Measurements from ENCODE around the gene CSGALNACT2. TPM values are rescaled to one million over a fixed set of nuclear protein-coding genes. Genes with fewer than 3 reads are reported as not detected.

The CSGALNACT2 gene
- total and polyA plus RNA-seq, 2 of the 13 experiments (the other 11 are each of a cell fraction or from before 2014, with no cell fraction given), result 3.3 to 7.1 TPM

GRCh38 chr10:43226851-43227845, 88.9 kb downstream of the CSGALNACT2 start:
- Histone ChIP-seq H3K9me3 (ENCODE audit: low read length) (no peaks in the 10 kb centered on the region), H2AFZ (ENCODE audit: low read length) (no peak overlapping the region), H3K27ac (ENCODE audit: extremely low read length, insufficient read depth, low read length) (no peak overlapping the region), H3K36me3 (replicated peaks in 1 of 2; ENCODE audit: control insufficient read depth in 1 of 2, insufficient read depth in 2 of 2, low read length in 2 of 2) (no peaks in the 10 kb centered on the region), H4K20me1 (ENCODE audit: insufficient read depth, low read length) (no peaks in the 10 kb centered on the region), H3K4me1 (ENCODE audit: insufficient read depth, low read length) (no peaks in the 10 kb centered on the region), H3K9ac (ENCODE audit: insufficient read depth, low read depth, low read length) (no peak overlapping the region), H3K4me3 (replicated peaks in 1 of 3; ENCODE audit: insufficient read depth in 1 of 3, low read depth in 2 of 3, low read length in 3 of 3) (no peak overlapping the region), H3K27me3 (ENCODE audit: control insufficient read depth in 1 of 2, insufficient read depth in 2 of 2, low read length in 2 of 2) (peaks cover 11 to 50% of the 10 kb centered on the region in 2 experiments; a peak in 4 of 5 replicates), H3K79me2 (ENCODE audit: insufficient read depth, low read length) (no peaks in the 10 kb centered on the region), H3K4me2 (ENCODE audit: low read depth, low read length) (no peak overlapping the region)
- TF ChIP-seq RFX3 (CRISPR knock-in tag; IDR thresholded peaks at IDR 0.05) (no peak), ZNF75D (CRISPR knock-in tag; IDR thresholded peaks at IDR 0.05; ENCODE audit: borderline replicate concordance) (no peak), EED (CRISPR knock-in tag; IDR thresholded peaks at IDR 0.05) (no peak), LRRFIP1 (CRISPR knock-in tag; conservative IDR thresholded peaks at IDR 0.05) (no peak), ZNF180 (CRISPR knock-in tag; IDR thresholded peaks at IDR 0.05; ENCODE audit: borderline replicate concordance, low read depth) (no peak), ZNF615 (CRISPR knock-in tag; IDR thresholded peaks at IDR 0.05; ENCODE audit: borderline replicate concordance) (no peak), ISL2 (CRISPR knock-in tag; IDR thresholded peaks at IDR 0.05) (no peak), ZNF383 (CRISPR knock-in tag; IDR thresholded peaks at IDR 0.05; ENCODE audit: borderline replicate concordance) (no peak), ZNF225 (CRISPR knock-in tag; IDR thresholded peaks at IDR 0.05) (no peak), ZNF816 (CRISPR knock-in tag; IDR thresholded peaks at IDR 0.05; ENCODE audit: borderline replicate concordance) (no peak), ZNF724P (CRISPR knock-in tag; IDR thresholded peaks at IDR 0.05; ENCODE audit: borderline replicate concordance) (no peak), ETS1 (CRISPR knock-in tag; IDR thresholded peaks at IDR 0.05) (no peak), DNMT3B (CRISPR knock-in tag; conservative IDR thresholded peaks at IDR 0.05) (no peak)
- TF ChIP-seq, protein P1, sequence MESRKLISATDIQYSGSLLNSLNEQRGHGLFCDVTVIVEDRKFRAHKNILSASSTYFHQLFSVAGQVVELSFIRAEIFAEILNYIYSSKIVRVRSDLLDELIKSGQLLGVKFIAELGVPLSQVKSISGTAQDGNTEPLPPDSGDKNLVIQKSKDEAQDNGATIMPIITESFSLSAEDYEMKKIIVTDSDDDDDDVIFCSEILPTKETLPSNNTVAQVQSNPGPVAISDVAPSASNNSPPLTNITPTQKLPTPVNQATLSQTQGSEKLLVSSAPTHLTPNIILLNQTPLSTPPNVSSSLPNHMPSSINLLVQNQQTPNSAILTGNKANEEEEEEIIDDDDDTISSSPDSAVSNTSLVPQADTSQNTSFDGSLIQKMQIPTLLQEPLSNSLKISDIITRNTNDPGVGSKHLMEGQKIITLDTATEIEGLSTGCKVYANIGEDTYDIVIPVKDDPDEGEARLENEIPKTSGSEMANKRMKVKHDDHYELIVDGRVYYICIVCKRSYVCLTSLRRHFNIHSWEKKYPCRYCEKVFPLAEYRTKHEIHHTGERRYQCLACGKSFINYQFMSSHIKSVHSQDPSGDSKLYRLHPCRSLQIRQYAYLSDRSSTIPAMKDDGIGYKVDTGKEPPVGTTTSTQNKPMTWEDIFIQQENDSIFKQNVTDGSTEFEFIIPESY (CRISPR knock-in tag; IDR thresholded peaks at IDR 0.05), result no peak
- TF ChIP-seq, protein P2, sequence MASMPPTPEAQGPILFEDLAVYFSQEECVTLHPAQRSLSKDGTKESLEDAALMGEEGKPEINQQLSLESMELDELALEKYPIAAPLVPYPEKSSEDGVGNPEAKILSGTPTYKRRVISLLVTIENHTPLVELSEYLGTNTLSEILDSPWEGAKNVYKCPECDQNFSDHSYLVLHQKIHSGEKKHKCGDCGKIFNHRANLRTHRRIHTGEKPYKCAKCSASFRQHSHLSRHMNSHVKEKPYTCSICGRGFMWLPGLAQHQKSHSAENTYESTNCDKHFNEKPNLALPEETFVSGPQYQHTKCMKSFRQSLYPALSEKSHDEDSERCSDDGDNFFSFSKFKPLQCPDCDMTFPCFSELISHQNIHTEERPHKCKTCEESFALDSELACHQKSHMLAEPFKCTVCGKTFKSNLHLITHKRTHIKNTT (CRISPR knock-in tag; IDR thresholded peaks at IDR 0.05), result no peak
- POLR2A ChIA-PET, result no interaction called here
- intact Hi-C loops (cut with micrococcal nuclease; ENCODE audit: unreplicated experiment) (no loop called here), in situ Hi-C loops (cut with HindIII; ENCODE audit: extremely low pct_ligation_motif_present, low pct_unique_long_range_greater_than_20kb) (no loop called here)
- FAIRE-seq, result no peak
- no TSS peak for BruUV-seq (replicated peaks)
- CTCF ChIA-PET (ENCODE audit: low intra/inter-chr PET ratio, low total read pairs), result no interaction called here
- WGBS (ENCODE audit: low lambda C conversion rate), result 18% methylated on average over 7 of the region's 8 CpGs
- no peak for DNase-seq (ENCODE audit: low spot score)
- ATAC-seq, result 0 out of 3 replicates have a peak, but pooled peaks have one; percentile 8

All from HepG2 (cell line).